ENCODE data around the gene INAVA.
"Not testable (repeated sequence)": the region's sequence is repeated elsewhere in the genome, so short reads cannot be mapped to it uniquely, and the experiment has no call there.

Gene INAVA

DNA sequence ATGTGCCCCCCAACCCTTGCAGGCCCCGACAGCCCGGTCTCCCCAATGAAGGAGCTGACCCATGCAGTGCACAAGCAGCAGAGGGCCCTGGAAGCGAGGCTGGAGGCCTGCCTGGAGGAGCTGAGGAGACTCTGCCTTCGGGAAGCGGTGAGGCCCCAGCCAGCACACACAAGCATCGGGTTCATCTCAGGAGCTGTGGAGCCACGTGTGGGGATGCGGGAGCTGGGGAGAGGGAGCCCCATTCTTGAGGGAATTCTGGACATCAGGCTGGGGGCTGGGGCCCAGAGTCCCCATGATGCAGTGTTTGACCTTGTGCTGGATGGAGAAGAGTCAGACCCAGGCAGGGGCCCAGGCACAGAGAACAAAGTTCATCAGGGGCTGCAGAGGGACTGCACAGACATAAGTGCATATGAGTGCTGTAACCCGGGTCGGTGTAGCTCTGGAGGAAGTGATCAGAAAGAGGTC is 4.8 kb downstream of the INAVA start:
- DNase-seq, result no peak

DNA sequence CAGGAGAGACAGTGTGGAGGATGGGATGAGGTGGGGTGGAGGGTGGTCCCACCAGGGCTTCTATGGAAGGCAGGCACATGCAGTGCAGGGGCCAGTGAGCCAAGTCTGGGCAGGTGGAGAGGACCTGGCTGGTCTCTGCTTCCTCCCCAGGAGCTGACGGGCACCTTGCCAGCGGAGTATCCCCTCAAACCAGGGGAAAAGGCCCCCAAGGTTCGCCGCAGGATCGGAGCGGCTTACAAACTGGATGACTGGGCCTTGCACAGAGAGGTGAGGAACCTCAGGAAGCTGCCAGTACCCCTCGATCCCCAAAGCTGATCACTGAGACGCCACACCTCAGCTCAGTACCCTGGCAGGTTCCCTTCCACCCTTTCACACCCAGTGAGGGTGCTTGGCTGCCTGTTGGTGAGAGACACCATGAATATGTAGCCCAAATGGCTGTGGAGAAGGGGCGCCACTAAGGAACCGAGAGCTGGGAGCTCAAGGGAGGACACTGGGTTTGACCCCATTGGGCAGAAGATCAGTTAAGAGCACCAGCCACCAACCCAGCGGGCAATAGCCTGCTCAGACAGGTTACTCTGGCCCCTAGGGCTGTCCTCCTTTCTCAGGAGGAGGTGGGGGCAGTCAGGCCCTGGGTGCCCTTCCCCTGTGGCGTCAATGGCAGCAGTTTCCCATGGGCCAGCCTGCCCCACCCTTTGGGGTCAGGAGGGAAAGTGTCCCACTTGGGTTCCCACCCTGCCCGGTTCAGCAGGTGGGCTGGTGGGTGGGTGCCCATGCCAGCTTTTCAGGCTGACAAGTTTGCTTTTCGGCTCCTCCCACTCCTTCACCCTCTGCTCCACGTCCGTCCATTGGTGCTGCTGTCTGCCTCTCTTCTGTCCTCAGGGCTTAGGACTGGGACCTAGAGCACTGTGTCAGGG is 5.5 kb downstream of the INAVA start:
- DNase-seq, result no peak

DNA sequence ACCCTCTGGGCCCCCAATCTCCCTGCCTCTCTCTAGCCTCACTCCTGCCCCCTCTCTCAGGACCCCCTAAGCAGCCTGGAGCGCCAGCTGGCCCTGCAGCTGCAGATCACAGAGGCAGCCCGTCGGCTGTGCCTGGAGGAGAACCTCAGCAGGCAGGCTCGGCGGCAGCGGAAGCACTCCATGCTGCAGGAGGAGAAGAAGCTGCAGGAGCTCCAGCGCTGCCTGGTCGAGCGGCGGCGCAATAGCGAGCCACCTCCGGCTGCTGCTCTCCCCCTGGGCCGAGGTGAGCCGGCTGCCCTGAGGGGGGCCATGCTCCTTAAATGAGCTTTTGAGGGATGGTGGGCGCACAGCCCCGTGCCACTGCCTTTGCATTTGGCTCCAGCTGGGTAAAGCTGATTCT is 6.2 kb downstream of the INAVA start:
- DNase-seq, result no peak

DNA sequence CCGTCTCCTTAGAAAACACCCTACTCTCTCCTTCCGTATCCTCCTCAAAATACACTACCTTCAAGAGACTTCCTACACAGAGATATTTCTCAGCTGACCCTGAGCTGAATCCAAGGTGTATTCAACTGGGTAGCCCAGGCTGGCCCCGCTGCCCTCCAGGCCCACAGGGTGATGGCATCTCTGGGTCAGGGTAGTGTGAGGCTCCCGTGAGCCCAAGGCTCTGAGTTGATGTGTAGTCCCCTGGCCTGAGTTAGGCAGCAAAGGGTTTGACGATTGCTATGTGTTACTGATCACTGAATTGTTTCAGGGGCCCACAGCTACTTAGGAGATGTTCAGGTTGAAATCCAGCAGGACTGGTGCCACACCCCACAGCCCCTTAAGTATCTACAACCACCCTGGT is 6.7 kb downstream of the INAVA start:
- DNase-seq, result no peak

DNA sequence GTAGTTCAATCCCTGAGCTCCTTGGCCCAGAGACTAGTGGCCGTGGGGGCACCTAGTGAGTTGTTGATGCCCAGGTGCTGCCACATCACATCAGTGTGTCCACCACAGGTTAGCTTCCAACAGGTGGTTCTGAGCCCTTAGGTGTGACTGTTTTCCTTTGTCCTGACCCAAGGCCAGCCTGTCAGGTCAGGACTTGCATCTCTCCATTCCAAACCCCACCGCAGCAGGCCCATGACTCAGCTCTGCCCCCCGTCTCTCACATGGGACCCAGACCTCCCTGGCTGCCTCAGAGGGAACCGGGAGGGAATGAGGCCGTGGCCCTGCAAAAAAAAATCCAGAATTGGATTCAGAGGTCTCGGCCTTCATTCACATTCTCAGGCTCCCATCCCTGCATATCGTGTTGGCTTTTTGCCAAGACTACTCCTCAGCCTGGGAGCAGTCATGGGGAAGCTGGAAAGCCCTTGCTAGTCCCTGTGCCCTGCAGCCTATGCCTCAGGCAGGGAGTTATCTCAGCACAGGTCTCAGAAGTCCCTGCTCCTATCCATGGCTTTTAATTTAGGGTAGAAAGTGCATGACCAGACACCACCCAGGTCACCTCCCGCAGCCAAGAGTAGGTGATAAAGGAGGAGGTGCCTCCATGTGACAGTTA is 7.2 kb downstream of the INAVA start:
- DNase-seq, result no peak

DNA sequence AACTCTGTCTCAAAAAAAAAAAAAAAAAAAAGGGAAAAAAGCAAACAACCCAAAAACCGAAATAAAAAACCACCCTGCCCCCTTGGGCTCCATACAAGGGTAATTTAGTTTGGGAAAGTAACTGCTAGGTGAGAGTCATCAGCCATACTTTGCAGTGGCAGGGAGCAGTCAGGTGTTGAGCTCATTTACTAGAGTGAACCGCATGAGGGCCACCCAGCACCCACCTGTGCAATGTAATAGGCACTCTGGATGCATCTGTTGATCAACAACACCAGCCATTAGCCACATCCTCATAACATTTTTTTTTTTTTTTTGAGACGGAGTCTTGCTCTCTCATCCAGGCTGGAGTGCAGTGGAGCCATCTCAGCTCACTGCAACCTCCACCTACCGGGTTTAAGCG is 9.1 kb downstream of the INAVA start:
- DNase-seq, result no peak

DNA sequence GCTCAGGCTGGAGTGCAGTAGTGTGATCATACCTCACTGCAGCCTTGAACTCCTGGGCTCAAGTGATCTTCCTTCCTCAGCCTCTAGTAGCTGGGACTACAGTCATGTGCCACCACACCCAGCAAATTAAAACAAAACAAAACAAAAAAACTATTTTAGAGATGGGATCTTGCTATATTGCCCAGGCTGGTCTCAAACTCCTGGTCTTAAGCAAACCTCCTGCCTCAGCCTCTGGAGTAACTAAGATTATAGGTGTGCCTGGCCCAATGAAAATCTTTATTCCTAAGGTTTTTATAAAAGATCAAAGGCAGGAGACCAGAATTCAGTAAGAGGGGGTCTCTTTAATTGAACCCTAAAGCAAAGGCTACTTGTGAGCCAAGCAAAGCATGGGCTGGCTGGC is 10.1 kb downstream of the INAVA start:
- no peak for DNase-seq

DNA sequence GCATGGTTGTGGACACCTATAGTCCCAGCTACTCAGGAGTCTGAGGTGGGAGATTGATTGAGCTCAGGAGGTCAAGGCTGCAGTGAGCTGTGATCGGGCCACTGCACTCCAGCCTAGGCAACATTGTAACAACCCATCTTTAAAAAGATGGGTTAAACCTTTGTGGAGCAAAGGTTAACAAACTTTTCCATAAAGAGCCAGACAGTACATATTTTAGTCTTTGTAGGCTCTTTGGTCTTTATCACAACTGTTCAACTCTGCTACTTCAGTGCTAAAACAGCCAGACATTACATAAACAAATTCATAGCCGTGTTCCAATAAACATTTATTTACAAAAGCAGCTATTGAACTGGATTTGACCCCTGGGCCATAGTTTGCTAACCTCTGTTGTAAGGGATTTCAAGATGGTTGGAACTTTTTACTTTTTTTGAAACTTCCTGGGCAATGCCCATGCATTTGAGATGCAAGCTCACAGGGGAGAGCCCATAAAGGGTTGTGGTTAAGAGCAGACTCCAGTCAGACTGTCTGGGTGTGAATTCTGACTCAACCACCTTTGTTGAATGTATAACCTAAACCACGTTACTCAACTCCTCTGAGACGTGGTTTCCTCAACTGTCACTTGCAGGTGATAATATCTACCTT is 10.8 kb downstream of the INAVA start:
- peak; percentile 23 for DNase-seq

DNA sequence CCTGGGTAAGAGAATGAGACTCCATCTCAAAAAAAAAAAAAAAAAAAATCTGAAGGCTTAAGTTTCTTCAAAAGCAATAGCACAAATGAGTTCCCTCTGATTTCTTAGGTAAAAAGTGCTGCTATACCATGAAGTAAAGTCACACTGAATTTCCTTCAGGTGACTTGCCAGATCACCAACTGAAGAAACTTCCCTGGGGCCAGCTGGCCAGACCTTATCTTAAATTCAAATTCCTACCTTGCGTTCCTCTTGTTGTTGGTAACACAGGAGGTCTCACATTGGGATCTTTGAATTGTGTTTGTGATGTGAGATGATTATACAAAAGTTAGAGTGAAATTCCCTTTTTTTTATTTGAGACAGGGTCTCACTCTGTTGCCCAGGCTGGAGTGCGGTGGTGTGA is 11.8 kb downstream of the INAVA start:
- DNase-seq, result no peak

DNA sequence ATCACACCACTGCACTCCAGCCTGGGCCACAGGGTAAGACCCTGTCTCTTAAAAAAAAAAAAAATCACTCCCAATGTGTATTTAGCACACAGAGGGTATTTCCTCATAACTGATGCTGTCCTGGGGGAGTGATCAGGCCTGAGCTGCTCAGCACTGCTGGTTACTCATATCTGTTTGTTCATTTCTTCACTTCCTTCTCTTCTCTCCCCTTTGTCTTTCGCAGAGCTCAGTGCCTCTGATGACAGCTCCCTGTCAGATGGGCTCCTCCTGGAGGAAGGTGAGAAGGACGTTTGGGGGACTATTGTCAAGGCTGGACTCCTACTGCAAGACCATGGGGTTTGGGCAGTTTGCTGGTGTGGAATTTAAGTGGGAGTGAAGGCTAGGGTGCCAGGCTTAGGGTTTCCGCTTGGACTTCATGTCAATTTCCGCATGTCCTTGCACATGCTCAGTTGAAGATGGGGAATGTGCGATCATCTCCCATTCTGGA is 13.0 kb downstream of the INAVA start:
- DNase-seq, result no peak

DNA sequence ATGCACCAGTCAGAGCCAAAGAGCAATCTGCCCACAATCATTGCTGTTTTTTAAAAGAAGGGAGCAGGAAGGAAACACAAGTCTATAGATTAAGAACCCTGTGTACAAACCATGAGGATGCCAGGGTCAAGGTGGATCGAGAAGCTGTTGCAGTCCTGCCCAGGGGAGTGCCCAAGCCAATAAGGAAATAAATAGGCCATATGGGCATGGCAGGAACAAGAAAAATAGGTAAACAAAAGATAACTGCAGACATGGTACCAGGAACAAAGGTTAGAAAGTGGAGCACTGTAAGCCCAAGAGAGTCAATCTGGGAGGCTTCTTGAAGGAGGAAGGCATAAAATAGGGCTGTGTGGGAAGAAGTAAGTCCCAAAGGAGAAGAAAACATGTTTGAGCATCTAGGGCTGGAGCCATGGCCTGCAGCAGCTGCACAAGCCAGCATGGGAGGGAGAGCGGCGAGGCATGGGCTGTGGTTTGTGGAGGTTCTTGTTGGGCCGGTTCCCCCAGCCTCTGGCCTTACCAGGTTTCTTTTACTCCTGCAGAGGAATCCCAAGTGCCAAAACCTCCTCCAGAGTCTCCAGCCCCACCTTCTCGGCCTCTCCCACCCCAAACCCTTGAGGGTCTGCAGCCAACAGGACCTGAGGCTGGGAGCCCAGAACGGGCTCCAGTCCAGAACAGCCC is 13.6 kb downstream of the INAVA start:
- no peak for DNase-seq

DNA sequence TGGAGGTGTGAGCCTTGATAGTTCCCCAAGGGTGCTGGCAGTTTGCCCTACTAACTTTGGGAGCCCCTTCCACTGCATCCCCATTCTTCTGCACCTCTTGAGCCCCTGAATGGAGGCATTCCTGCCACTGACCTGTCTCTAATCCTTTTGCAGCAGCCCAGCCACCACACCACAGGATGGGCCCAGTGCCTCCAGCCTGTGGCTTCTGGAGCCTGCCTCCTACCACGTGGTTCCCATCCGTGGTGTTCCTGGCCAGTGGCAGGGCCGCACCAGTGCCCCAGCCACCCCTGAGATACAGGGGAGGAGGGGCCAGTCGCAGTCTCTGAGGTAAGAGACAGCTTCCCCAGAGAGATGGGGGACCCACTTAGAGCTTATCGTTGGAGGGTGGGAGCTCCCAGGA is 14.4 kb downstream of the INAVA start:
- DNase-seq, result no peak

DNA sequence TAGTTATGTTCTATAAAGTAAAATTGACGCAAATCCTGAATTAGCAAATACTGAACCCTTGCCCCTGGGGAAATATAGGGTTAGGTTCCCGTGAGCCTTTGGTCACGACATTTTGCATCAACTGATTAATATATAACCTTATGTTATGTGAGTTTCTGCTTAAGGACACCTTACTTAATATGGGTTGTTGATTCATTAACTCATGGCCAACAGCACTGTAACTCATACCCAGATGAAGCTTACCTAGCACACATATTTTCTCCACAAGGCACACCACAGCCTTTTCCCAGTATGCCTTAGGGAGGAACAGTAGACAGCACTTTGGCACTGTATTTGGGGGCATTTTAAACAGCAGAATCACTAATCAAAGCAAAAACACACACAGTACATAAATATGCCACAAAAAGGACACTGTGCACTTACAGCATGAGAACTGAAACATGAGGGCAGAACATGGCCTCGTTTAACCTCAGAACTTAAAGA is 15.1 kb downstream of the INAVA start:
- DNase-seq, result no peak

DNA sequence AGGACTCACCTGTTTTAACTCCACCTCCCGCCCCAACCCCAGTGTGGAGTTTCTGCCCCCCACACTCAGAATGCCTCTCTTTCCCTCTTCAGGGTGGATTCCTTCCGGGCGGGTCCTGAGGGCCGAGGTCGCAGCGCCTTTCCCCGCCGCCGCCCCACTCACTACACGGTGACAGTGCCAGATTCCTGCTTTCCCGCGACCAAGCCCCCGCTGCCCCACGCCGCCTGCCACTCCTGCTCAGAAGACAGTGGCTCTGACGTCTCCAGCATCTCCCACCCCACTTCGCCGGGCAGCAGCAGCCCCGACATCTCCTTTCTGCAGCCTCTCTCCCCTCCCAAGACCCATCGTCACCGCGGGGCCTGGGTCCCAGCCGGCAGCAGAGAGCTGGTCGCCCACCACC is 16.7 kb downstream of the INAVA start:
- no peak for DNase-seq

DNA sequence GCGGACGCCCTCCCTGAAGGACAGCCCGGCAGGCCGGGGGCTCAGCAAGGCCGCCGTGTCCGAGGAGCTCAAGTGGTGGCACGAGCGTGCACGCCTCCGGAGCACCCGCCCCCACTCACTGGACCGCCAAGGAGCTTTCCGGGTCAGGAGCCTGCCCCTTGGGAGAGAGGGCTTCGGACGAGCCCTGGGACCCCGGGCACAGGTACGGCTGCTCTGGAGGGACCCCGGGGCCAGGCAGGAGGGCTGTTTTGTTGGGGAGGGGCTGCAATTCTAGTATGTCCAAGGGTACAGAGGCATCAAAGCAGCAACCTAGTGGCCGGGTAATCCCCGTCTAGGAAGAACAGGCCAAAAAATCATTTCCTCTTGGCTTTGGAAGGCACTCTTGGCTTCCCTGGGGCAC is 17.2 kb downstream of the INAVA start:
- not testable (repeated sequence) for DNase-seq

DNA sequence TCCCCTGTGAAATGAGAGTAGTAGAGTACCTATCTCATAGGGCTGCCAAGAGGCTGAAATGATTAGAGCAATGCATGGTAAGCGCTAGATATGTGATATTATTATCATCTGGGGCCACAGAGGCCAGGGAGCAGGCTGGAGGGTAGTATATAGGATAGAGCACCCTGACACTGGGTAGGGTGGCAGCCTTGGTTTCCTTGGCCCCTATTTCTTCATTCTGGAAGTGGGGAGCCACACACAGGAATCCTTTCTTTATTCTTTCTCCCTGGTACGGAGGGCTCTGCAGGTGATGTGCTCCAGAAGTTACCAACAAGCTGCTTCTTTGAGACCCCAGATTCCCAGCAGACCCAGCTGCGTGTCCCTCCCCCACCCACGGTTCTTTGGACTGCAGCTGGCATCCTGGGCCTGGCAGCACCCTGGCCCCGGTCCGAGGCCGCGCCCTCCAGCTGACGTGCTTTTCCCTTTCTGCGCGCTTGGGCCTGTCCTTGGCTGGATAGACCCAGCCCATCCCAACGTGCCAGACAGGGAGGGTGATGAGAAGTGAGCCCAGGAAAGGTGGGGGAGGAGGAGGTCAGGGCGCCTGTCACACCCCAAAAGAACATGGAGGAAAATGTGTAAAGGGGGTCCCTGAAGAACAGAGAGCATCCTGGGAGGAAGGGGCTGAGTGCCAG is 18.2 kb downstream of the INAVA start:
- DNase-seq, result no peak

DNA sequence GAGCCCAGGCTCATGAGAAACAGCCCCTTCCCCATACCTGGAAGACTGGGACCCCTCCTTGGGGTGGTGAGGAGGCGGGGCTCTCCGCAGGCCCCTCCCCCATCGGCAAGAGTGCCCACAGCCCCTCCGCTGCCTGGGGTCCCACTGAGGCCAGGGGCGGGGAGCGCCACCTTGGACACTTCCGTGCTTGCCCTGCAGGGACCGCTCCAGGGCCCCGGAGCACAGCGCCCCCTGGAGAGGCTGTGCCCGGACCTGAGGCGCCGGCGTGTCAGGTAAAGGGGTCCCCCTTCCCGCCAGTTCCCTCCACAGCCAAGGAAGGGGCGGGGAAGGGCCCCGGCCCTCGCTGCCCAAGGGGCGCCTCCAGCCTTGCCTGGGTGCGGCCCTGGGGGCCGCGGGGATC is 21.5 kb downstream of the INAVA start:
- DNase-seq, result no peak

DNA sequence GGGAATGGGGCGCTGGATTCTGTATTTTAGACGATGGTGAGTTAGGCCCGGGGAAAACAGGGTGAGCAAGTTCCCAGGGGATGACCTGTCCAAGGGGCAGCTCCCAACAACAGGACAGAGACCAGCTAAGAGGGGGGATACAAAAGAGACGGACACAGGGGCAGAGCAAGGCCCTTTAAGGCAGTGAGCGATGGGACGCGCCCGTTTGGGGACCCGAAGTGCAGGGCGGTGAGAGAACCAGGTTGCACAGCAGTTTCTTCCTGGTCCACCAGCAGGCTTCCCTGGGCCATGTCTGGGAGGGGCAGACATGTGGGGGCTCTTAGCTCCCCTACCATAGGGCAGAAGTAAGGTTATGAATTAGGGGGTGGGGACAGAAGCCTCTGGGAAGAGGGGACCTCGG is 22.0 kb downstream of the INAVA start:
- no peak for DNase-seq

DNA sequence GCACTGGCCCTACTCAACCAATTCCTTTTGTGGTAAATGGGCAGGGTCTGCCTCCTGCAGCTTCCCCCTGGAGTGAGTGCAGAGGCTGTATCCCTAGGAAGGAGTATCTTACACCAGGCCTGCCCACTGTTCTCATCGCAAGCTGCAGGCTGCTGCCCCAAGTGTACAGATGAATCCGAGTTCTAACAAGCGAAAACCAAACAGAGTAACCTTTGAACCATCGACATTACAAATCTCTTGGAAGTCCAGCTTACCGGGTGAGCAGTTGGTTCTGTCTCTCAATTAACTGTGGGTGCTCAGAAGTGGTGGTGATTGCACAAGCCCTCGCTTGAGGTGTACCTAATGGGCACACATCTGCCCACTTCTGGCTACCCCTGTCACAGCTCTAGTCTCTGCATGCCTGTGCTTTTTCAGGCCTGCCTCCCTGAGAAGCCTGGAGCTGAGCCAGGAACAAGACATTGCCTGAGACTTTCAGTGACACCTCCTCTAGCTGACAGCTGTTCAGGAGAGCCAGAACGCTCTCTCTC is 22.7 kb downstream of the INAVA start:
- DNase-seq, result no peak

DNA sequence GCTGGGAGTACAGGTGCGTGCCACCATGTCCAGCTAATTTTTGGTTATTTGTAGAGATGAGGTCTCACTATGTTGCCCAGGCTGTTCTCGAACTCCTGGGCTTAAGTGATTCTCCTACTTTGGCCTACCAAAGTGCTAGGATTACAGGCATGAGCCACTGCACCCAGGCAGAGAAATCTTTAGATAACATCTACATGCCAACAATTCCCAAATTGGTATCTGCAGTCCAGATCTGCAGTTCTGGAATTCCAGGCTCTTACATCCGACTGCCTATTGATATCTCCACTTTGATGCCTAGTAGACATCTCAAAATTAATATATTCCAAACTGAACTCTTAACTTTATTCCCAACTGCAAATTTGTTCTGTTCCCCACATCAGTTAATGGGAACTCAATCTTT is 23.3 kb downstream of the INAVA start:
- no peak for DNase-seq

DNA sequence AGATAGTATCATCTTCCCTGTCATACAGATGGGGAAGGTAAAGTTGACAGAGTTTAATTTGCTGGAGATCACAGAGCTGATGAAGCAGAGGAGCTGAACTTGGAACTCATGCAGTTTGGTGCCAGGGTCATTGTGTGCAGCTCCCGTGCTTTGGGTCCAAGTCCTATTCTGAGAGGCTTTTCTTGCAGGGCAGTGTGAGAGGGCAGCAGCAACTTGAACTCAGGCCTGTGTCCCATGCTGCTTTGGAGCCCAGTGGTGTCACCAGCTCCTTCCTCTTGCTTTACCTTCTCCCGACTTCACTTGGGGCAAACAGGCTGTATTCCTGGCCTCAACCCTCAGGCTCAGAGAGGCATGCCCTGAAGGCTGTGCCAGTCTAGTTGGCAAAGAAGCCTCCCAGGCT is 24.7 kb downstream of the INAVA start:
- no peak for DNase-seq

DNA sequence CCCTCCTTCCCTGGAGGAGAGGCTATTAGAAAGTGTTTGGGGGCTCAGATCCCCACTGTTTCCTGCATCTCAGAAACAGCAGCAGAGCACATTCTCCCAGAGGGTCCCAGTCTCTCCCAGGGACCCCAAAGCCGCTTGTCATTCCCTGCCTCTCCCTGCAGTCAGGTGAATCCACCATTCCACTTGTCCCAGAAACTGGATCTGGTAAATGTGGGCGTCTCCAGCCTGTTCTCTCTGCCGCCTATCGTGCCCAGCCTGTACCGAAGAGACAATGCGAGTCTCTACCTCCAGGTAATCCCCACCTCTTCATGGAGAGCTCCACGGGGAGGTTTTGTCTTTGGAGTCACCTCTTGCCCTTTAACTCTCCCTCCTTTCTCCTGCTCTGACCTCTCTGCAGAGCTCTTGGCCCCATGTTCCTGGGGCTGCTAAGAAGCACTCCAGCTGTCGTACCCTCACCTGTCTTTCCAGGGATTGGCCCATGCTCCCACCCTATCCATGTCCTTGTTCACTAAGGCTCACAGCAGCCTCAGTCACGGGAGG is 26.9 kb downstream of the INAVA start:
- no peak for DNase-seq
